Activated T-helper 17 cell treated with anti-CD3 and anti-CD28 coated beads, Interleukin-2, amount 50 U/mL, for 72 hours (primary cell): ENCODE data around the gene CLK1. TPM values are rescaled to one million over a fixed set of nuclear protein-coding genes. Genes with fewer than 3 reads are reported as not detected.
"Not testable (repeated sequence)": the region's sequence is repeated elsewhere in the genome, so short reads cannot be mapped to it uniquely, and the experiment has no call there.

Source experiments
- ATAC-seq: fragments of 150-1000 bp; cut with Tn5 transposase; replicated peaks from 2 replicates; pipeline ENCODE4 v1.10.0; 2021; ENCODE audit warnings: mild to moderate bottlenecking, moderate library complexity
- H3K27ac Mint-ChIP-seq: one replicate; pipeline ENCODE4 v1.8.0; 2022; ENCODE audit warnings: mixed read lengths
- H3K27me3 Mint-ChIP-seq: one replicate; pipeline ENCODE4 v1.8.0; 2022; ENCODE audit warnings: mixed read lengths
- H3K36me3 Mint-ChIP-seq: one replicate; pipeline ENCODE4 v1.8.0; 2022; ENCODE audit warnings: low read depth, mild to moderate bottlenecking, mixed read lengths
- H3K4me1 Mint-ChIP-seq: one replicate; pipeline ENCODE4 v1.8.0; 2022; ENCODE audit warnings: mixed read lengths
- H3K4me3 Mint-ChIP-seq: one replicate; pipeline ENCODE4 v1.8.0; 2022; ENCODE audit warnings: mild to moderate bottlenecking, mixed read lengths
- H3K9me3 Mint-ChIP-seq: one replicate; pipeline ENCODE4 v1.8.0; 2022; ENCODE audit warnings: mixed read lengths
- total RNA-seq, 2 donors: library from RNA; stranded (reverse); gene quantifications; one replicate each; pipeline ENCODE4 v1.2.3, GENCODE V29; 2022

CLK1 gene
- total RNA-seq, 2 donors from 2014 or later, result 127 to 381 TPM

- ATAC-seq, result no peak
- peaks cover 4% of the 10 kb centered on the region for H3K9me3 Mint-ChIP-seq
- H3K4me1 Mint-ChIP-seq, result no peaks in the 10 kb centered on the region
- H3K4me3 Mint-ChIP-seq, result no peak overlapping the region
- H3K27ac Mint-ChIP-seq, result no peak overlapping the region
- H3K36me3 Mint-ChIP-seq, result no peaks in the 10 kb centered on the region
- H3K27me3 Mint-ChIP-seq, result no peaks in the 10 kb centered on the region
Measured at GRCh38 chr2:200839513-200839912, 24.9 kb downstream of the CLK1 start.

- Mint-ChIP-seq H3K27me3 (no peaks in the 10 kb centered on the region), H3K9me3 (peaks cover 4% of the 10 kb centered on the region), H3K27ac (no peak overlapping the region), H3K36me3 (no peaks in the 10 kb centered on the region), H3K4me3 (no peak overlapping the region), H3K4me1 (no peaks in the 10 kb centered on the region)
- ATAC-seq, result no peak
Measured at GRCh38 chr2:200834701-200835100, 29.8 kb downstream of the CLK1 start.

DNA sequence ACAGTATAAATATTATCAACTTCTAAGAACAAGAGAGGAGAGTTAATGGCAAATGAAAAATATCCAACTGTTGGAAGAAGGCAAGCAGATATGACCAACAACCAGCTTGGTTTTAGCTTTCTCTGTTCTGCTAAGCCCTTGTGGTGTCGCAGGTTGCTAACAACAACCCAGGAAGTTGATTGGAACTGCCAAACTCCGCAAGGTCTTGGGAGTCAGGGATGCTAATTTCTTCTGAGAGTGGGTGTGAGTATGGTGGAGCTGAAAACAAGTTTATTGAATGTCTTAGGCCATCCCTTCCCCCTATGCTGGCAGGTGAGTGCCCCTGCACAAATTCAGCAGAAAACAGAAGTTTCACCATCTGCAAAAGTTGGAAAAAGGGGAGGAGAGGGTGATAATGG, 35.2 kb downstream of the CLK1 start:
- H3K27ac Mint-ChIP-seq, result no peak overlapping the region
- H3K9me3 Mint-ChIP-seq, result no peaks in the 10 kb centered on the region
- no peaks in the 10 kb centered on the region for H3K4me1 Mint-ChIP-seq
- H3K4me3 Mint-ChIP-seq, result no peak overlapping the region
- peak; percentile 18 for ATAC-seq
- peaks cover 32% of the 10 kb centered on the region for H3K36me3 Mint-ChIP-seq
- H3K27me3 Mint-ChIP-seq, result no peaks in the 10 kb centered on the region

DNA sequence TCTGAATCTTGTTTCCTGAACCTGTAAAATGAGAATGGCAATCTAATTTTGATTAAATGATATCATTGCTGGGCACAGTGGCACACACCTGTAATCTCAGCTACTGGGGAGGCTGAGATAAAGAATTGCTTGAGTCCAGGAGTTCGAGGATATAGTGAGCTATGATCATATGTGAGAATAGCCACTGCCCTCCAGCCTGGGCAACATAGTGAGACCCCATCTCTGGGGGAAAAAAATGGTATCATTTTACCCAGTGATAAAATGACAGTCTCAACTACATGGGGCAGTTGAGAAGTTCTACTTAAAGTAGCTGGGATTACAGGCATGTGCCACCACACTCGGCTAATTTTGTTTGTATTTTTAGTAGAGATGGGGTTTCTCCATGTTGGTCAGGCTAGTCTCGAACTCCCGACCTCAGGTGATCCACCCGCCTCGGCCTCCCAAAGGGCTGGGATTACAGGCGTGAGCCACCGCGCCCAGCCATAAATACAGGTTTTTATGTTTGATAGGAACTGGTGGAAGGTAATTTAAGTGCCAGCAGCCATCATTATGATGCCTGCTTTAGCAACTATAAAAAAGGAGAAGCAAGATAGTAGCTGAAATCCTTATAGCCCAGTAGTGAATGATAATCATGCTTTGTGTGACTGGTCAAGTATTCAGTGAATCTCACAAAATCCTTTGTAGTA, 35.7 kb downstream of the CLK1 start:
- no peaks in the 10 kb centered on the region for H3K27me3 Mint-ChIP-seq
- no peak for ATAC-seq
- no peak overlapping the region for H3K27ac Mint-ChIP-seq
- H3K36me3 Mint-ChIP-seq, result peaks cover 36% of the 10 kb centered on the region
- H3K9me3 Mint-ChIP-seq, result no peaks in the 10 kb centered on the region
- no peaks in the 10 kb centered on the region for H3K4me1 Mint-ChIP-seq
- no peak overlapping the region for H3K4me3 Mint-ChIP-seq

DNA sequence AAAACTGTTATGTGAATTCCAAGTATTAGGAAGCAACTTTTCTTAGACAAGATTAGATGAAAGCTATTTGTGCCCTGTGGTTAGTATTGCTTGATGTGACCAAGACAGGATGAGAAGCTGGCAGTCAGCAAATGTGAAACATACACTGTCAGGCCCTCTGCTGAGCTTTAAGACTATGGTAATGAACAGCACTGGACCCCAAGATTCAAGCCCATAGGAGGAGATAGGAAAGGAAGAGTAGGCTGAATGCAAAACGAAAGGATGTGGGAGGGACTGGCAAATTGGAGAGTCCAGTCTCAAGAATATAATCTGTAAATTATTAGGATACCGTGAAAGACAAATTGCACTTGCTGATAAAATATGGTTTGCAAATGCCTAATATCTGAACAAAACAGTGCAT, 36.4 kb downstream of the CLK1 start:
- no peaks in the 10 kb centered on the region for H3K4me1 Mint-ChIP-seq
- H3K36me3 Mint-ChIP-seq, result peaks cover 37% of the 10 kb centered on the region
- no peak overlapping the region for H3K4me3 Mint-ChIP-seq
- no peak overlapping the region for H3K27ac Mint-ChIP-seq
- ATAC-seq, result no peak
- H3K27me3 Mint-ChIP-seq, result no peaks in the 10 kb centered on the region
- no peaks in the 10 kb centered on the region for H3K9me3 Mint-ChIP-seq

- Mint-ChIP-seq H3K9me3 (no peaks in the 10 kb centered on the region), H3K4me3 (no peak overlapping the region), H3K27ac (no peak overlapping the region), H3K4me1 (peaks cover 18% of the 10 kb centered on the region), H3K36me3 (peaks cover 81% of the 10 kb centered on the region), H3K27me3 (no peaks in the 10 kb centered on the region)
- no peak for ATAC-seq
Measured at GRCh38 chr2:200821686-200822245, 42.7 kb downstream of the CLK1 start.

DNA sequence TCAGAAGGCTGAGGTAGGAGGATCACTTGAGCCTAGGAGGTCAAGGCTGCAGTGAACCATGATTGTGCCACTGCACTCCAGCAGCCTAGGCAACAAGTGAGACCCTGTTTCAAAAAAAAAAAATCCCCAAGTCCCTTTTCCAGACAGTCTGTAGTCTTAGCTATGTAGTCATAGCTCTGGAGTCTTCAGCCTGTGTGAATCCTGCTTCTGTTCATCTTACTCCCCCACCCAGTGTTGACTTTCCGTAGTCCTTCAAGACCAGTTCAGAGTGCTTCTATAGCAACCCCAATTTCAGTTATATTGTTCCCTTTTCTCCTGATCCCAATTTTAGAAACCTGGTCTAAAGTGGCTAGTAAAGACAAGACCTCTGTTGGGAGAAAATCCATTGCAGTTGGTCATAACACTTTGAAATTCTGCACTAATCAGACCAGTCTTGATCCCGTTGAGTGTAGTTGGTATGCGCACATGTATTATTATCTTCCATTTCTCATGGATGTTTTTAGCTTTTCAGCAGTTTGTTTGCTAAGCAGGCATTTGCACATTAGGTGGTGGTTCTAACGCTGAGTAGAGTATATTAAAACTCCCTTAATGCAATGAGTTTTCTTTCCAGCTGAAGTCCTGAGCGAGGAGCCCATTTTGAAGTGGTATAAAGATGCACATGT, 43.8 kb downstream of the CLK1 start:
- H3K4me1 Mint-ChIP-seq, result peaks cover 22% of the 10 kb centered on the region
- ATAC-seq, result no peak
- peaks cover 83% of the 10 kb centered on the region for H3K36me3 Mint-ChIP-seq
- peak overlapping the region; percentile 61 for H3K27ac Mint-ChIP-seq
- no peak overlapping the region for H3K4me3 Mint-ChIP-seq
- H3K27me3 Mint-ChIP-seq, result no peaks in the 10 kb centered on the region
- H3K9me3 Mint-ChIP-seq, result no peaks in the 10 kb centered on the region

- not testable (repeated sequence) for H3K27me3 Mint-ChIP-seq, H3K4me3 Mint-ChIP-seq, H3K9me3 Mint-ChIP-seq, ATAC-seq
- peaks cover 41% of the 10 kb centered on the region for H3K4me1 Mint-ChIP-seq
- H3K36me3 Mint-ChIP-seq, result peaks cover 87% of the 10 kb centered on the region
- peak overlapping the region; percentile 26 for H3K27ac Mint-ChIP-seq
Measured at GRCh38 chr2:200818732-200819131, 45.7 kb downstream of the CLK1 start.

- no peaks in the 10 kb centered on the region for H3K27me3 Mint-ChIP-seq
- ATAC-seq, result no peak
- H3K4me3 Mint-ChIP-seq, result peak overlapping the region; percentile 99
- peak overlapping the region; percentile 97 for H3K27ac Mint-ChIP-seq
- H3K9me3 Mint-ChIP-seq, result no peaks in the 10 kb centered on the region
- peaks cover 44% of the 10 kb centered on the region for H3K4me1 Mint-ChIP-seq
- peaks cover 95% of the 10 kb centered on the region for H3K36me3 Mint-ChIP-seq
Measured at GRCh38 chr2:200814917-200815316, 49.5 kb downstream of the CLK1 start.

DNA sequence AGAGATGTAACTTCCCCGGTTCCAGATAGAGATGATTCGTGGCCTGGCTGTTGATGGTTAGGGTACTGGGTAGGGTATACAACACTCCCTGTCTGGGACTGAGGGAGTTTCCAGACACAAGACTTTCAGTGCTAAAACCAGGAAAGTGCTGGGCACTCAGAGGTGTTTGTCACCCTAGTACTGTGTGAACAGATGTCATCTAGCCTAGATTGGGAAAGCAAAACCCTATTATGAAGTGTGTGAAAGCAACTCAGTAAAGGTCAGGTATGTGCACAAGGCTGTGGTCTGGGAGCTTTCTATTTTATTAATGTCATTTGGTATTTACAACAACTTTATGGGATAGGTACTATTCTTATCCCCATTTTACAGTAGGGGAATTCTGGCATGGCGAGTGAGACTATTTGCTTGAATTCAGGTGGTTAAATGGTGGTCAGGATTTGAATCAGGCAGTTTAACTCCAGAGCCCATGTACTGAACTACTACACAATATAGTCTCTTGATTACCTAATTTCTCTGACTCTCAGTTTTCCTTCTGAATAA, 50.1 kb downstream of the CLK1 start:
- H3K4me3 Mint-ChIP-seq, result peak overlapping the region; percentile 99
- H3K27ac Mint-ChIP-seq, result peak overlapping the region; percentile 97
- peaks cover 90% of the 10 kb centered on the region for H3K36me3 Mint-ChIP-seq
- peaks cover 50% of the 10 kb centered on the region for H3K4me1 Mint-ChIP-seq
- no peaks in the 10 kb centered on the region for H3K9me3 Mint-ChIP-seq
- H3K27me3 Mint-ChIP-seq, result no peaks in the 10 kb centered on the region
- ATAC-seq, result peak; percentile 62

DNA sequence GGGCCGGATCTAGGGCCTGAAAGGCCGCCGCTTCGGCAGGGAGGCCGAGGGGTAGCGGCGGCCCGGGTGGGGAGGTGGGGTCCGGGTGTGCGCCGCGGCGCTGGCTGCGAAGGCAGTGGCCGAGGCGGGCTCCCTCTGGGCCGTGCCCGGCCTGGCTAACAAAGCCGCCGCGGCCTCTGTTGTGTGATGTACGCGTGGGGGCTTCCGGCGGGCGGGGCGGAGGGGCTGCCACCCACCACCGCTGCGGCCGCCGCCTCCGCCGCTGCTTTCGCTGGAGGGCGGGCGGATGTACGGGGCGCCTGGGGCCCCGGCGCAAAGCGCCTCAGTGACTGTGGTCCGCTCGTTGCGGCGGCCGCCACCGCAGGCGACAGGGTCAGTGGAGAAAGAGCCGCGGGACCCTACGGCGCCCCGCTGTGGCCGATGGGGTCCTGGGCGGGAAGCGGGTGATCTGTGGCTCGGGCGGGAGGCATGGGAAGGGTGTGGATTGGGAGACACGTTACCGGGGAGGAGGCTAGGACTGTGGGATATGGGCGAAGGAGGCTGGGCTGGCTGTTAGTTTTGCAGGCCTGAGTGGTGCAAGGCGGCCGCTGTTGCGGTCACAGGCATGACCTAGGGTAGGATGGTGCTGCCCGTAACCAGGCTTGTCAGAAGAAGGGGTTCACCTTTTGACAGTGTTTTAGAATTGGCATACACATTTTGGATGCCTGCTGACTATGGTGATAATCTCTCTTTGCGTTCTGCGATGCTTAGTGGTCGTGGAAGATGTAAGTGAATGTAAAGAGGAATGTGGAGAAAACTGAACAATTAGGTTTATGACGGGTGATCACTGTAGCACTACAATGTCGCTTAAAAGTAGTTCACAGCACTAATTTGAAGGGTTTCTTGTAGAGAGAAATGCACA, 52.1 kb downstream of the CLK1 start:
- Mint-ChIP-seq H3K36me3 (peaks cover 70% of the 10 kb centered on the region), H3K9me3 (no peaks in the 10 kb centered on the region), H3K27ac (peak overlapping the region; percentile 99), H3K4me3 (peak overlapping the region; percentile 99), H3K4me1 (peaks cover 42% of the 10 kb centered on the region), H3K27me3 (no peaks in the 10 kb centered on the region)
- peak; percentile 31 for ATAC-seq

GRCh38 chr2:200811333-200812121, 52.9 kb downstream of the CLK1 start, which contains the start of gene BZW1:
Gene BZW1 (plus strand): TSS chr2:200811910. CDS start chr2:200813218, 1,308 bp downstream.
- Mint-ChIP-seq H3K9me3 (no peaks in the 10 kb centered on the region), H3K27ac (peak within 1 kb of the TSS; percentile 99), H3K4me3 (peak within 1 kb of the TSS; percentile 99), H3K4me1 (peaks cover 36% of the 10 kb centered on the region), H3K36me3 (peaks cover 61% of the 10 kb centered on the region), H3K27me3 (no peaks in the 10 kb centered on the region)
- peak; percentile 74 for ATAC-seq

GRCh38 chr2:200810998-200811332, 53.5 kb downstream of the CLK1 start:
- Mint-ChIP-seq H3K4me3 (peak overlapping the region; percentile 99), H3K9me3 (no peaks in the 10 kb centered on the region), H3K27ac (peak overlapping the region; percentile 99), H3K27me3 (no peaks in the 10 kb centered on the region), H3K36me3 (peaks cover 56% of the 10 kb centered on the region), H3K4me1 (peaks cover 35% of the 10 kb centered on the region)
- ATAC-seq, result no peak
